SK-N-SH treated with all-trans-retinoic acid at 6 μM for 48 hours (cell line): Measurements from ENCODE around the gene ANXA5.

Experiments used
- ATAC-seq: fragments of 200-7000 bp; cut with Tn5 transposase; 3 replicates; pipeline ENCODE4 v1.9.1; 2020; ENCODE audit warnings: mild to moderate bottlenecking, moderate library complexity
- ARNTL ChIP-seq: fragments of 450-650 bp; formaldehyde crosslinking; IDR thresholded peaks from 2 replicates; pipeline ENCODE4 v1.5.0; 2020; ENCODE audit warnings: low read depth, mild to moderate bottlenecking, moderate library complexity, borderline replicate concordance
- BACH2 ChIP-seq: fragments of 250-450 bp; sonication (Bioruptor Pico); IDR thresholded peaks from 2 replicates; pipeline ENCODE4 v1.9.0; 2021; ENCODE audit warnings: mild to moderate bottlenecking, borderline replicate concordance
- CREB5 ChIP-seq: fragments of 250-450 bp; sonication (Bioruptor Pico); IDR thresholded peaks from 2 replicates; pipeline ENCODE4 v1.5.1; 2020; ENCODE audit warnings: low read depth, mild to moderate bottlenecking, moderate library complexity
- CSDC2 ChIP-seq: fragments of 250-450 bp; sonication (Bioruptor Pico); IDR thresholded peaks from 2 replicates; pipeline ENCODE4 v1.5.0; 2020; ENCODE audit warnings: mild to moderate bottlenecking, moderate library complexity
- CSRNP3 ChIP-seq: fragments of 250-450 bp; sonication (Bioruptor Pico); IDR thresholded peaks from 2 replicates; pipeline ENCODE4 v1.5.1; 2021; ENCODE audit warnings: mild to moderate bottlenecking, moderate library complexity
- ESRRG ChIP-seq: fragments of 250-450 bp; sonication (Bioruptor Pico); IDR thresholded peaks from 2 replicates; pipeline ENCODE4 v1.6.1; 2021; ENCODE audit warnings: mild to moderate bottlenecking
- ISL1 ChIP-seq: fragments of 250-450 bp; sonication (Bioruptor Pico); IDR thresholded peaks from 2 replicates; pipeline ENCODE4 v2.1.2; 2022; ENCODE audit warnings: mild to moderate bottlenecking, moderate library complexity
- PATZ1 ChIP-seq: fragments of 250-450 bp; sonication (Bioruptor Pico); IDR thresholded peaks from 2 replicates; pipeline ENCODE4 v1.8.0; 2020; ENCODE audit warnings: mild to moderate bottlenecking, moderate library complexity, borderline replicate concordance
- POU6F1 ChIP-seq: fragments of 250-450 bp; sonication (Bioruptor Pico); IDR thresholded peaks from 2 replicates; pipeline ENCODE4 v1.8.0; 2021; ENCODE audit warnings: low read depth, mild to moderate bottlenecking, moderate library complexity, borderline replicate concordance
- PPARA ChIP-seq: fragments of 250-450 bp; sonication (Bioruptor Pico); IDR thresholded peaks from 2 replicates; pipeline ENCODE4 v1.5.0; 2020; ENCODE audit warnings: mild to moderate bottlenecking, borderline replicate concordance
- RARB ChIP-seq: fragments of 250-450 bp; sonication (Bioruptor Pico); IDR thresholded peaks from 2 replicates; pipeline ENCODE4 v1.8.0; 2021; ENCODE audit warnings: mild to moderate bottlenecking, moderate library complexity
- TCF4 ChIP-seq: fragments of 250-450 bp; sonication (Bioruptor Pico); IDR thresholded peaks from 2 replicates; pipeline ENCODE4 v1.8.0; 2021; ENCODE audit warnings: mild to moderate bottlenecking, moderate library complexity, borderline replicate concordance
- TSHZ2 ChIP-seq: fragments of 250-450 bp; sonication (Bioruptor Pico); IDR thresholded peaks from 2 replicates; pipeline ENCODE4 v1.5.0; 2020; ENCODE audit warnings: mild to moderate bottlenecking, moderate library complexity
- ZC3H10 ChIP-seq: fragments of 250-450 bp; sonication (Bioruptor Pico); IDR thresholded peaks from 2 replicates; pipeline ENCODE4 v1.5.1; 2021; ENCODE audit warnings: mild to moderate bottlenecking, moderate library complexity
- ZFP3 ChIP-seq: fragments of 250-450 bp; sonication (Bioruptor Pico); IDR thresholded peaks from 2 replicates; pipeline ENCODE4 v1.5.0; 2020; ENCODE audit warnings: mild to moderate bottlenecking, moderate library complexity
- ZFP30 ChIP-seq: fragments of 450-650 bp; formaldehyde crosslinking; IDR thresholded peaks from 2 replicates; pipeline ENCODE4 v1.5.0; 2022; ENCODE audit warnings: mild to moderate bottlenecking, moderate library complexity
- ZNF565 ChIP-seq: fragments of 450-650 bp; formaldehyde crosslinking; conservative IDR thresholded peaks from 2 replicates; pipeline ENCODE4 v1.5.0; 2020; ENCODE audit warnings: low read depth, mild to moderate bottlenecking, moderate library complexity
- ZNF70 ChIP-seq: fragments of 450-650 bp; formaldehyde crosslinking; IDR thresholded peaks from 2 replicates; pipeline ENCODE4 v1.5.0; 2020; ENCODE audit warnings: mild to moderate bottlenecking, moderate library complexity
- ZNF8 ChIP-seq: fragments of 450-650 bp; formaldehyde crosslinking; IDR thresholded peaks from 2 replicates; pipeline ENCODE4 v1.5.0; 2020; ENCODE audit warnings: mild to moderate bottlenecking, moderate library complexity

Gene ANXA5

GRCh38 chr4:121648516-121648915 lies 48.3 kb downstream of the ANXA5 start (continued):
- no peak for TF ChIP-seq BACH2 (CRISPR knock-in tag)
- TF ChIP-seq, all 23 proteins: peak for 0

- no peak for ATAC-seq
- TF ChIP-seq ZC3H10 (CRISPR knock-in tag) = no peak
- TF ChIP-seq RARB = no peak
- no peak for TF ChIP-seq ESRRG (CRISPR knock-in tag)
- TF ChIP-seq ZNF565 (CRISPR knock-in tag) = no peak
- TF ChIP-seq TSHZ2 (CRISPR knock-in tag) = no peak
- no peak for TF ChIP-seq ZNF8
- no peak for TF ChIP-seq ZNF70 (CRISPR knock-in tag)
- no peak for TF ChIP-seq ZFP30
- no peak for TF ChIP-seq ARNTL
- TF ChIP-seq, all 23 proteins: peak for 0
These were observed 53.7 kb downstream of the ANXA5 start for GRCh38 chr4:121642876-121643585.

- no peak for TF ChIP-seq POU6F1
- TF ChIP-seq CSDC2 (CRISPR knock-in tag) = no peak
- TF ChIP-seq, all 23 proteins: peak for 0
- no peak for ATAC-seq
These were observed 54.5 kb downstream of the ANXA5 start for GRCh38 chr4:121642292-121642691.

GRCh38 chr4:121633653-121634052 lies 63.1 kb downstream of the ANXA5 start:
- no peak; the same call in 2 of the 3 replicates for ATAC-seq
- TF ChIP-seq ZNF70 (CRISPR knock-in tag) (no peak), ARNTL (no peak), POU6F1 (no peak), ZC3H10 (CRISPR knock-in tag) (no peak), TCF4 (CRISPR knock-in tag) (no peak), BACH2 (CRISPR knock-in tag) (no peak), ISL1 (CRISPR knock-in tag) (no peak), ZFP3 (CRISPR knock-in tag) (no peak), CSRNP3 (no peak), RARB (no peak), ZFP30 (no peak), ESRRG (CRISPR knock-in tag) (no peak), PPARA (CRISPR knock-in tag) (no peak), PATZ1 (CRISPR knock-in tag) (no peak), CREB5 (CRISPR knock-in tag) (no peak), ZNF565 (CRISPR knock-in tag) (no peak), TSHZ2 (CRISPR knock-in tag) (no peak)
